GM23248 (cell line): ENCODE data around the gene DNAAF8. TPM values are rescaled to one million over a fixed set of nuclear protein-coding genes. Genes with fewer than 3 reads are reported as not detected.

Source experiments
- DNase-seq: peaks from one replicate; pipeline ENCODE4 v3.0.0-alpha.2; 2015
- H2AFZ ChIP-seq: fragments of 200-600 bp; sonication (generic); 2 replicates; pipeline ENCODE4 v1.6.1; 2016; ENCODE audit warnings: antibody characterized with exemption
- H3F3A ChIP-seq: fragments of 200-600 bp; sonication (generic); 2 replicates; pipeline ENCODE4 v1.6.1; 2016; ENCODE audit warnings: mild to moderate bottlenecking, antibody characterized with exemption, mixed run types; ENCODE audit not compliant: insufficient read depth
- H3K27ac ChIP-seq: fragments of 200-600 bp; sonication (generic); 2 replicates; pipeline ENCODE4 v1.5.1; 2016; ENCODE audit warnings: mild to moderate bottlenecking
- H3K27me3 ChIP-seq: fragments of 200-600 bp; sonication (generic); replicated peaks from 2 replicates; pipeline ENCODE4 v1.6.1; 2016; ENCODE audit warnings: mild to moderate bottlenecking; ENCODE audit not compliant: insufficient read depth
- H3K36me3 ChIP-seq: fragments of 200-600 bp; sonication (generic); 2 replicates; pipeline ENCODE4 v1.6.1; 2016; ENCODE audit warnings: low read depth, mild to moderate bottlenecking
- H3K4me1 ChIP-seq: fragments of 200-600 bp; sonication (generic); 2 replicates; pipeline ENCODE4 v1.6.1; 2016; ENCODE audit warnings: mild to moderate bottlenecking; ENCODE audit not compliant: insufficient read depth
- H3K4me2 ChIP-seq: fragments of 200-600 bp; sonication (generic); one replicate; pipeline ENCODE4 v1.6.1; 2016; ENCODE audit warnings: mild to moderate bottlenecking; ENCODE audit not compliant: unreplicated experiment
- H3K4me3 ChIP-seq: fragments of 200-600 bp; sonication (generic); 2 replicates; pipeline ENCODE4 v1.5.1; 2016; ENCODE audit warnings: mild to moderate bottlenecking
- H3K79me2 ChIP-seq: fragments of 200-600 bp; sonication (generic); 2 replicates; pipeline ENCODE4 v1.6.1; 2016; ENCODE audit warnings: mild to moderate bottlenecking; ENCODE audit not compliant: insufficient read depth
- H3K9ac ChIP-seq: fragments of 200-600 bp; sonication (generic); 2 replicates; pipeline ENCODE4 v1.6.1; 2016; ENCODE audit warnings: mild to moderate bottlenecking
- H3K9me2 ChIP-seq: fragments of 200-600 bp; sonication (generic); 2 replicates; pipeline ENCODE4 v1.6.1; 2016; ENCODE audit warnings: mixed run types, mild to moderate bottlenecking, moderate library complexity; ENCODE audit not compliant: insufficient read depth
- H3K9me3 ChIP-seq: fragments of 200-600 bp; sonication (generic); one replicate; pipeline ENCODE4 v1.6.1; 2017; ENCODE audit warnings: low read depth
- H4K20me1 ChIP-seq: fragments of 200-600 bp; sonication (generic); 2 replicates; pipeline ENCODE4 v1.6.0; 2016; ENCODE audit not compliant: insufficient read depth
- EZH2 ChIP-seq: fragments of 200-600 bp; sonication (generic); IDR thresholded peaks from 2 replicates; pipeline ENCODE4 v1.6.1; 2018; ENCODE audit warnings: antibody characterized with exemption, mild to moderate bottlenecking; ENCODE audit not compliant: insufficient read depth, poor library complexity, severe bottlenecking
- EZH2phosphoT487 ChIP-seq: fragments of 200-600 bp; sonication (generic); IDR thresholded peaks from 2 replicates; pipeline ENCODE4 v1.6.1; 2018; ENCODE audit warnings: antibody characterized with exemption, moderate library complexity, mild to moderate bottlenecking, low read depth; ENCODE audit not compliant: insufficient read depth
- WGBS, 2 experiments: methylation state at CpG; one replicate each; pipeline ENCODE4 v1.1.6; 2015 to 2017; ENCODE audit warnings: low lambda C conversion rate in 2 of 2, low coverage in 1 of 2; ENCODE audit errors: missing lambda C conversion rate in 2 of 2; 5-methylcytosine and 5-hydroxymethylcytosine counted together
- in situ Hi-C: fragments of 300-500 bp; cut with MboI; formaldehyde crosslinking; loops from 2 replicates; pipeline ENCODE4 v1.15.0; 2020
- polyA plus RNA-seq: library from polyadenylated mRNA; unstranded; fragments of >200 nt; fragmentation: Nextera tagmentation; extraction: Ambion mirVana; gene quantifications from 2 replicates; pipeline ENCODE4 v1.2.1, GENCODE V29; 2016
- total RNA-seq: library from RNA; depleted of rRNA; stranded (reverse); fragments of >200 nt; shearing (Covaris generic); gene quantifications from 2 replicates; pipeline ENCODE4 v1.2.3, GENCODE V29; 2014

The DNAAF8 gene
- total and polyA plus RNA-seq, 2 experiments from 2014 or later = 0.86 to 1.7 TPM

- WGBS, 2 experiments = 81 to 86% methylated on average over 30 to 33 of the region's 33 CpGs
- in situ Hi-C loops = no loop called here
Measured at GRCh38 chr16:4696905-4697847, 37.2 kb upstream of the DNAAF8 start.

GRCh38 chr16:4697848-4698291 lies 36.5 kb upstream of the DNAAF8 start:
- Histone ChIP-seq H3K27me3 (no peaks in the 10 kb centered on the region), H3K4me2 (no peak overlapping the region), H3K36me3 (0 out of 2 replicates have a peak, but pooled peaks cover 3% of the 10 kb centered on the region), H3K4me1 (peaks cover 14% of the 10 kb centered on the region), H3K9me2 (no peaks in the 10 kb centered on the region), H3K27ac (no peak overlapping the region), H3F3A (0 out of 2 replicates have a peak, but pooled peaks cover 8% of the 10 kb centered on the region), H3K4me3 (no peak overlapping the region), H2AFZ (no peak overlapping the region), H3K79me2 (no peaks in the 10 kb centered on the region), H3K9ac (no peak overlapping the region), H3K9me3 (no peaks in the 10 kb centered on the region), H4K20me1 (no peaks in the 10 kb centered on the region)
- TF ChIP-seq EZH2phosphoT487 (no peak), EZH2 (no peak)
- DNase-seq = no peak
- WGBS, 2 experiments = 83 to 87% methylated on average over 9 of the region's 9 CpGs
- in situ Hi-C loops = no loop called here

More at GRCh38 chr16:4696905-4697847, 37.2 kb upstream of the DNAAF8 start:
- Histone ChIP-seq H3K4me1 (peaks cover 14% of the 10 kb centered on the region), H3K9me2 (no peaks in the 10 kb centered on the region), H3K4me3 (no peak overlapping the region), H3K4me2 (no peak overlapping the region), H3K79me2 (no peaks in the 10 kb centered on the region), H3K9ac (no peak overlapping the region), H3F3A (0 out of 2 replicates have a peak, but pooled peaks cover 8% of the 10 kb centered on the region), H3K27me3 (no peaks in the 10 kb centered on the region), H3K27ac (no peak overlapping the region), H3K36me3 (0 out of 2 replicates have a peak, but pooled peaks cover 3% of the 10 kb centered on the region), H3K9me3 (no peaks in the 10 kb centered on the region), H4K20me1 (no peaks in the 10 kb centered on the region), H2AFZ (no peak overlapping the region)
- TF ChIP-seq EZH2phosphoT487 (no peak), EZH2 (no peak)
- DNase-seq = no peak

- DNase-seq = no peak
- Histone ChIP-seq H3K79me2 (no peaks in the 10 kb centered on the region), H3F3A (0 out of 2 replicates have a peak, but pooled peaks cover 8% of the 10 kb centered on the region), H3K4me1 (peaks cover 14% of the 10 kb centered on the region), H3K27ac (no peak overlapping the region), H3K36me3 (0 out of 2 replicates have a peak, but pooled peaks cover 3% of the 10 kb centered on the region), H3K9ac (no peak overlapping the region), H3K9me3 (no peaks in the 10 kb centered on the region), H2AFZ (no peak overlapping the region), H3K4me2 (no peak overlapping the region), H3K27me3 (no peaks in the 10 kb centered on the region), H3K9me2 (no peaks in the 10 kb centered on the region), H3K4me3 (no peak overlapping the region), H4K20me1 (no peaks in the 10 kb centered on the region)
- in situ Hi-C loops = no loop called here
- TF ChIP-seq EZH2phosphoT487 (no peak), EZH2 (no peak)
- 92 to 96% methylated on average over 15 to 35 of the region's 36 CpGs for WGBS, 2 experiments
Measured at GRCh38 chr16:4698321-4699045, 35.9 kb upstream of the DNAAF8 start.

- Histone ChIP-seq H3K27ac (no peak overlapping the region), H3K9me2 (no peaks in the 10 kb centered on the region), H3K4me1 (peaks cover 14% of the 10 kb centered on the region), H4K20me1 (no peaks in the 10 kb centered on the region), H3K27me3 (no peaks in the 10 kb centered on the region), H3K79me2 (no peaks in the 10 kb centered on the region), H3K4me2 (no peak overlapping the region), H3F3A (0 out of 2 replicates have a peak, but pooled peaks cover 8% of the 10 kb centered on the region), H3K36me3 (0 out of 2 replicates have a peak, but pooled peaks cover 3% of the 10 kb centered on the region), H2AFZ (no peak overlapping the region), H3K9ac (no peak overlapping the region), H3K4me3 (no peak overlapping the region), H3K9me3 (no peaks in the 10 kb centered on the region)
- in situ Hi-C loops = no loop called here
- no peak for DNase-seq
- 93 to 94% methylated on average over 19 of the region's 19 CpGs for WGBS, 2 experiments
- TF ChIP-seq EZH2phosphoT487 (no peak), EZH2 (no peak)
Measured at GRCh38 chr16:4699046-4699556, 35.2 kb upstream of the DNAAF8 start.
